A549 (cell line): Measurements from ENCODE around the gene PCYT2. TPM values are rescaled to one million over a fixed set of nuclear protein-coding genes. Genes with fewer than 3 reads are reported as not detected.

ENCODE experiments used
- ATAC-seq, 2 experiments: fragments of 200-7000 bp in 1 of 2; fragments of >200 bp in 1 of 2; cut with Nextera tagmentation in 1 of 2; cut with Tn5 transposase in 1 of 2; 3 replicates each; pipeline versions ENCODE4 v1.8.0 to v1.9.1; 2018 to 2020; ENCODE audit warnings: mild to moderate bottlenecking in 1 of 2, moderate library complexity in 1 of 2
- CTCF ChIA-PET: fragments of 300-600 bp; sonication (Branson Sonifier 250); formaldehyde crosslinking; extraction: SDS; loops from one replicate; lab custom pipeline; 2021; ENCODE audit warnings: antibody characterized with exemption, inconsistent platforms; lab: Yijun Ruan, JAX
- POLR2A ChIA-PET: fragments of 350-600 bp; formaldehyde crosslinking; extraction: SDS; loops from one replicate; lab custom pipeline; 2021; ENCODE audit warnings: antibody characterized with exemption, inconsistent platforms; lab: Yijun Ruan, JAX
- DNase-seq, 2 experiments: peaks; one replicate each; pipeline versions ENCODE4 v3.0.0 to v3.0.0-alpha.2; 2011 to 2016; ENCODE audit warnings: low read depth in 1 of 2, low spot score in 1 of 2
- FAIRE-seq: peaks from 2 replicates; lab custom pipeline; 2011; peaks lifted over from hg19 to GRCh38; lab: Jason Lieb, UNC
- H3K27ac ChIP-seq, 2 experiments: fragments of >200 bp; sonication (Bioruptor Twin); formaldehyde crosslinking; 3 replicates each; pipeline ENCODE4 v1.5.1; 2016 to 2017
- H3K4me1 ChIP-seq: fragments of >200 bp; sonication (Bioruptor Twin); formaldehyde crosslinking; 3 replicates; pipeline ENCODE4 v1.6.1; 2016
- H3K4me2 ChIP-seq: fragments of >200 bp; sonication (Bioruptor Twin); formaldehyde crosslinking; 3 replicates; pipeline ENCODE4 v1.6.1; 2016
- H3K4me3 ChIP-seq: fragments of >200 bp; sonication (Bioruptor Twin); formaldehyde crosslinking; 3 replicates; pipeline ENCODE4 v1.5.1; 2016
- H3K9me3 ChIP-seq: fragments of >200 bp; sonication (Bioruptor Twin); formaldehyde crosslinking; 3 replicates; pipeline ENCODE4 v1.6.1; 2016
- BHLHE40 ChIP-seq: IDR thresholded peaks from 2 replicates; pipeline ENCODE4 v1.6.1; 2012; ENCODE audit warnings: low read depth, low read length, inconsistent platforms
- CBX2 ChIP-seq: fragments of 200-600 bp; sonication (generic); IDR thresholded peaks from 2 replicates; pipeline ENCODE4 v1.6.1; 2016; ENCODE audit warnings: low read depth, mild to moderate bottlenecking, borderline replicate concordance
- CBX8 ChIP-seq: fragments of 200-600 bp; sonication (generic); IDR thresholded peaks from 2 replicates; pipeline ENCODE4 v1.6.1; 2016
- CHD4 ChIP-seq: fragments of 200-600 bp; sonication (generic); IDR thresholded peaks from 2 replicates; pipeline ENCODE4 v1.6.1; 2016; ENCODE audit warnings: antibody characterized with exemption, mild to moderate bottlenecking, borderline replicate concordance
- FOXS1 ChIP-seq: fragments of 250-450 bp; sonication (Bioruptor Pico); IDR thresholded peaks from 2 replicates; pipeline ENCODE4 v1.5.0; 2020; ENCODE audit warnings: mild to moderate bottlenecking, moderate library complexity
- GATA3 ChIP-seq: IDR thresholded peaks from 2 replicates; pipeline ENCODE4 v1.6.1; 2012; ENCODE audit warnings: borderline replicate concordance
- HES2 ChIP-seq: fragments of >200 bp; sonication (Bioruptor Twin); formaldehyde crosslinking; IDR thresholded peaks from 2 replicates; pipeline ENCODE4 v1.6.1; 2016
- JUNB ChIP-seq: fragments of >200 bp; sonication (Bioruptor Twin); formaldehyde crosslinking; IDR thresholded peaks from 2 replicates; pipeline ENCODE4 v1.6.1; 2016
- POLR2AphosphoS2 ChIP-seq: conservative IDR thresholded peaks from 2 replicates; pipeline ENCODE4 v1.6.1; 2012; ENCODE audit warnings: low read length, improper control_type of control experiment, inconsistent platforms
- RAD21 ChIP-seq, 2 experiments: fragments of >200 bp in 1 of 2; sonication (Bioruptor Twin) in 1 of 2; formaldehyde crosslinking in 1 of 2; IDR thresholded peaks in 1 of 2; conservative IDR thresholded peaks in 1 of 2; 2 replicates in 1 of 2; 3 replicates in 1 of 2; pipeline ENCODE4 v1.6.1; 2012 to 2018; ENCODE audit warnings: inconsistent platforms in 1 of 2
- RFX5 ChIP-seq: fragments of 450-650 bp; IDR thresholded peaks from 2 replicates; pipeline ENCODE4 v1.7.1; 2014; ENCODE audit warnings: antibody characterized with exemption, mild to moderate bottlenecking, moderate library complexity
- TFCP2L1 ChIP-seq: fragments of 250-450 bp; sonication (Bioruptor Pico); IDR thresholded peaks from 2 replicates; pipeline ENCODE4 v1.5.0; 2021; ENCODE audit warnings: mild to moderate bottlenecking
- TP53 ChIP-seq: fragments of 250-450 bp; sonication (Bioruptor Pico); IDR thresholded peaks from 2 replicates; pipeline ENCODE4 v1.5.0; 2021; ENCODE audit warnings: mild to moderate bottlenecking, moderate library complexity
- ZNF302 ChIP-seq: fragments of 250-450 bp; sonication (Bioruptor Pico); IDR thresholded peaks from 2 replicates; pipeline ENCODE4 v1.9.0; 2021; ENCODE audit warnings: inconsistent platforms, mild to moderate bottlenecking, moderate library complexity
- WGBS: methylation state at CpG from one replicate; pipeline ENCODE4 v1.1.6; 2017; ENCODE audit errors: missing lambda C conversion rate; 5-methylcytosine and 5-hydroxymethylcytosine counted together
- polyA plus RNA-seq, 4 experiments: library from polyadenylated mRNA; depleted of rRNA in 3 of 4; stranded (reverse); fragments of >200 nt; fragmentation: RNase III in 1 of 4; extraction: RNeasy Plus Mini Kit Qiagen cat#74134 plus additional on column Dnase treatment in 1 of 4; gene quantifications; 2 replicates in 3 of 4; 3 replicates in 1 of 4; pipeline ENCODE4 v1.2.3, GENCODE V29; 2011 to 2017
- TF ChIP-seq, protein P1 (sequence below): IDR thresholded peaks from 2 replicates; pipeline ENCODE4 v1.6.1; 2012; ENCODE audit warnings: low read depth, borderline replicate concordance

PCYT2 gene
- polyA plus RNA-seq, 2 of the 4 experiments (the other 2 are of a cell fraction) = 7.1 to 17.0 TPM

GRCh38 chr17:81935709-81936084 is 24.5 kb upstream of the PCYT2 start:
- Histone ChIP-seq H3K4me1 (peaks cover 17% of the 10 kb centered on the region; the same call in 2 of the 3 replicates), H3K4me2 (peak overlapping the region; percentile 100)
- POLR2A ChIA-PET = interaction anchor here (1.2 kb wide), 1 partner anchor 8 kb away, joined by 3 read pairs; the partner anchor contains the start of gene MAFG
- CTCF ChIA-PET = interaction anchor here (1.7 to 3.9 kb wide), 4 partner anchors 13 to 85 kb away, joined by 5 to 30 read pairs (median 12); partner anchors contain the start of gene NOTUM
- TF ChIP-seq TFCP2L1 (CRISPR knock-in tag) (no peak), ZNF302 (CRISPR knock-in tag) (no peak), POLR2AphosphoS2 (no peak), TP53 (CRISPR knock-in tag) (no peak), JUNB (no peak), CBX2 (no peak)
- TF ChIP-seq, all 56 proteins: peak for 0
- H3K4me3 ChIP-seq = no peak overlapping the region; the same call in 2 of the 3 replicates
- H3K9me3 ChIP-seq = no peaks in the 10 kb centered on the region
- 90% methylated on average over 6 of the region's 6 CpGs for WGBS
- no peak for FAIRE-seq
- no peak for DNase-seq
- H3K27ac ChIP-seq = peak overlapping the region in 1 of 2 experiments; percentile 3; a peak in 1 of 6 replicates
- no peak for ATAC-seq

GRCh38 chr17:81934850-81935708 is 23.9 kb upstream of the PCYT2 start:
- TF ChIP-seq RAD21 (conservative IDR thresholded peaks at IDR 0.05 in 1 of 2, IDR thresholded peaks at IDR 0.05 in 1 of 2) = no peak
- no peak for TF ChIP-seq RFX5
- no peak for TF ChIP-seq FOXS1 (CRISPR knock-in tag)
- TF ChIP-seq ZNF302 (CRISPR knock-in tag) = no peak
- TF ChIP-seq, protein P1, sequence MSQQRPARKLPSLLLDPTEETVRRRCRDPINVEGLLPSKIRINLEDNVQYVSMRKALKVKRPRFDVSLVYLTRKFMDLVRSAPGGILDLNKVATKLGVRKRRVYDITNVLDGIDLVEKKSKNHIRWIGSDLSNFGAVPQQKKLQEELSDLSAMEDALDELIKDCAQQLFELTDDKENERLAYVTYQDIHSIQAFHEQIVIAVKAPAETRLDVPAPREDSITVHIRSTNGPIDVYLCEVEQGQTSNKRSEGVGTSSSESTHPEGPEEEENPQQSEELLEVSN = no peak
- no peak for TF ChIP-seq GATA3
- TF ChIP-seq HES2 = no peak
- ChIA-PET CTCF (interaction anchor here (0.9 to 12.8 kb wide), 5 partner anchors 14 to 95 kb away, joined by 4 to 99 read pairs (median 10); partner anchors contain the start of gene NOTUM), POLR2A (interaction anchor here (1.2 kb wide), 1 partner anchor 7 kb away, joined by 3 read pairs; the partner anchor contains the start of gene MAFG)
- peaks cover 17% of the 10 kb centered on the region; the same call in 2 of the 3 replicates for H3K4me1 ChIP-seq
- ATAC-seq (no peak), FAIRE-seq (no peak), DNase-seq (no peak)
- no peak overlapping the region for H3K27ac ChIP-seq
- H3K4me3 ChIP-seq = no peak overlapping the region
- no peaks in the 10 kb centered on the region for H3K9me3 ChIP-seq
- 93% methylated on average over 32 of the region's 38 CpGs for WGBS
- peak overlapping the region; percentile 100; the same call in 2 of the 3 replicates for H3K4me2 ChIP-seq

GRCh38 chr17:81934098-81934757 is 23.0 kb upstream of the PCYT2 start:
- CTCF ChIA-PET = interaction anchor here (0.6 to 12.8 kb wide), 7 partner anchors 25 to 403 kb away, joined by 3 to 99 read pairs (median 4); partner anchors contain the start of gene NOTUM
- TF ChIP-seq CHD4 = no peak
- TF ChIP-seq CBX8 = no peak
- TF ChIP-seq ZNF302 (CRISPR knock-in tag) = no peak
- TF ChIP-seq BHLHE40 = no peak
- TF ChIP-seq, all 56 proteins: peak for 0
- POLR2A ChIA-PET = no interaction called here
- H3K27ac ChIP-seq = no peak overlapping the region
- H3K9me3 ChIP-seq = no peaks in the 10 kb centered on the region
- no peak overlapping the region for H3K4me2 ChIP-seq
- FAIRE-seq = no peak
- no peak for ATAC-seq
- no peak for DNase-seq
- H3K4me3 ChIP-seq = no peak overlapping the region
- peaks cover 19% of the 10 kb centered on the region; the same call in 2 of the 3 replicates for H3K4me1 ChIP-seq
- WGBS = 91% methylated on average over 18 of the region's 23 CpGs
